ENCODE measurements around the gene SDK1.
"Not testable (repeated sequence)": the region's sequence is repeated elsewhere in the genome, so short reads cannot be mapped to it uniquely, and the experiment has no call there.

Gene SDK1

GRCh38 chr7:4073052-4073451 lies 772.0 kb downstream of the SDK1 start:
- no peak for DNase-seq (ENCODE audit: low read depth in 2 of 2)

GRCh38 chr7:4073750-4074149 lies 772.7 kb downstream of the SDK1 start:
- DNase-seq (ENCODE audit: low read depth in 2 of 2) = no peak

DNA sequence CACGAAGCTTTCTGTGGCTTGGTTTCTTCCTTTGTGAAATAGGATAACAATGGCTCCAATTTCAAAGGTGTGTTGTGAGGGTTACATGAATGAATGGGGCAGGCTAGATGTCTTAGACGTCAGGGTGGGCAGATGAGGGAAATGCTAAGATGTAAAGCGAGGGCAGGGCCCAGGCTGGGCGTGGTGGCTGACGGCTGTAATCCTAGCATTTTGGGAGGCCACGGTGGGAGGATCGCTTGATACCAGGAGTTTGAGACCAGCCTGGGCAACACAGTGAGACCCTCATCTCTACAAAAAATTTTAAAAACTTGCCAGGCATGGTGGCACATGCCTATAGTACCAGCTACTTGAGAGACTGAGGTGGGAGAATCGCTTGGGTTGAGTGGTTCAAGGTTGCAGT lies 773.4 kb downstream of the SDK1 start:
- no peak for DNase-seq (ENCODE audit: low read depth in 2 of 2)

DNA sequence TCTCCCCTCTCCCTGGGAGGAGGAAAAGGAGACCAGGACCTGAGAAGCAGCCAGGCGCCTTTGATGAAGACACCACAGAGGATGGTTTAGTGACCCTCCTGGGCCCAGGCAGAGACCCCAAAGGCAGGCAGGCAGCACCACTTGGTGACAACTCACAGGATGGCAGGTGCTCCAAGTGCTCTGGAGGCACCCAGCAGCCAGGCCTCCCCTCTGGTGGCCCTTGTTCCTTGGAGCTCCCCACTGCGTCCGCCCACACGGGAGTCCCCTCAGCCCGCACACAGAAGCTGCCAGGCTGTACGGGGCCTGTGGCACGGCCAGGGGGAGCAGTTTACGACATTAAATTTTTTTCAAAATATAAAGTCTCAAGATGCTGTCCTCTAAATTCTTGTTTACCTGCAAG lies 773.9 kb downstream of the SDK1 start:
- DNase-seq (ENCODE audit: low read depth in 2 of 2) = no peak

GRCh38 chr7:4076701-4077294 lies 775.7 kb downstream of the SDK1 start:
- DNase-seq (ENCODE audit: low read depth in 2 of 2) = no peak

- no peak for DNase-seq (ENCODE audit: low read depth in 2 of 2)
Measured at GRCh38 chr7:4077980-4078379, 776.9 kb downstream of the SDK1 start.

GRCh38 chr7:4078580-4078979 lies 777.5 kb downstream of the SDK1 start:
- DNase-seq (ENCODE audit: low read depth in 2 of 2) = no peak

DNA sequence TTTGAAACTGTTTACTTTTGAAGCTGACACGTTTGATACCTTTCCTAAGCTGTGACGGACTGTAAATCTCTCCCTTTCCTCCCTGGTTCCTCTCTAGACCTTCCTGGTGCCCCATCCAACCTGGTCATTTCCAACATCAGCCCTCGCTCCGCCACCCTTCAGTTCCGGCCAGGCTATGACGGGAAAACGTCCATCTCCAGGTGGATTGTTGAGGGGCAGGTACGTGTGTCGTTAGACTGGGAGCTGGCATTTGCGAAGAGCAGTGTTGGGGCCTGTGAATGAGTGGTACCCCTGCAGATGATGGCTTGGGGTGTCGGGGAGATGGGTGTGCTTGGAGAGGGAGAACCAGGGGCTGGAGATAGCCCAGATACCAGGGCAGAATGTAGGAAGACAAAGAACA lies 778.3 kb downstream of the SDK1 start:
- DNase-seq (ENCODE audit: low read depth in 2 of 2) = no peak

GRCh38 chr7:4079956-4080355 lies 778.9 kb downstream of the SDK1 start:
- no peak for DNase-seq (ENCODE audit: low read depth in 2 of 2)

GRCh38 chr7:4080954-4081353 lies 779.9 kb downstream of the SDK1 start:
- no peak for DNase-seq (ENCODE audit: low read depth in 2 of 2)

DNA sequence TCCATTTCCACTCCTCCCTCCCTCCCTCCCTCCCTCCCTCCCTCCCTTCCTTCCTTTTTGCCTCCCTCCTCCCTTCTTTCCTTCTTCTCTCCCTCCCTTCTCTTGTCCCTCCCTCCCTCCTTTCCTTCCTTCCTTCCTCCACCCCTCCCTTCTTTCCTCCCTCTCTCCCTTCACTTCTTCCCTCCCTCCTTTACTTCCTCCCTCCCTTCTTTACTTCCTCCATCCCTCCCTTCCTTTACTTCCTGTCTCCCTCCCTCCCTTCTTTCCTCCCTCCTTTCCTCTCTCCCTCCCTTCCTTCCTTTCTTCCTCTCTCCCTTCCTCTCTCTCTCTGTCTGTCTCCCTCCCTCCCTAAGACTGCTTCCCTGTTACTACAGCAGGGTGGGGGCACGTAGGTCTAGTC lies 782.5 kb downstream of the SDK1 start:
- DNase-seq (ENCODE audit: low read depth in 2 of 2) = no peak

DNA sequence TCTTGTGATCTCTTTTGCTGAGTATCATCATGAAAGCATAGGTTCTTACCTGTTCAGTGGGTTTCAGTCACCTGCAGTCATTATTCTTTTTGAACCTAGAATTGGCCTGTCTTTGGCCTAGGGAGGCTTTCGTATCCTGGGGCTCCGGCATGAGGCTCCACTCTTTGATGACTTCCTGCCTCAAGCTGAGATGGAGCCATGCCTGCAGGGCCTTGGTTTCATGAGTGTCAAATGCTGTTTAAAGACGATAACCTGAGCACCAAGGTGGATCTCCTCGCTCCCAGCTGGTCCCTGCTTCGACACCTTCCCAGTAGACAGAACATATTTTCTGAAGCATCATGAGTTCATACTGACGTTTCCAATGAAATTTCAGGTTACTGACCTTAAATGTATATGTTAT lies 783.2 kb downstream of the SDK1 start:
- no peak for DNase-seq (ENCODE audit: low read depth in 2 of 2)

DNA sequence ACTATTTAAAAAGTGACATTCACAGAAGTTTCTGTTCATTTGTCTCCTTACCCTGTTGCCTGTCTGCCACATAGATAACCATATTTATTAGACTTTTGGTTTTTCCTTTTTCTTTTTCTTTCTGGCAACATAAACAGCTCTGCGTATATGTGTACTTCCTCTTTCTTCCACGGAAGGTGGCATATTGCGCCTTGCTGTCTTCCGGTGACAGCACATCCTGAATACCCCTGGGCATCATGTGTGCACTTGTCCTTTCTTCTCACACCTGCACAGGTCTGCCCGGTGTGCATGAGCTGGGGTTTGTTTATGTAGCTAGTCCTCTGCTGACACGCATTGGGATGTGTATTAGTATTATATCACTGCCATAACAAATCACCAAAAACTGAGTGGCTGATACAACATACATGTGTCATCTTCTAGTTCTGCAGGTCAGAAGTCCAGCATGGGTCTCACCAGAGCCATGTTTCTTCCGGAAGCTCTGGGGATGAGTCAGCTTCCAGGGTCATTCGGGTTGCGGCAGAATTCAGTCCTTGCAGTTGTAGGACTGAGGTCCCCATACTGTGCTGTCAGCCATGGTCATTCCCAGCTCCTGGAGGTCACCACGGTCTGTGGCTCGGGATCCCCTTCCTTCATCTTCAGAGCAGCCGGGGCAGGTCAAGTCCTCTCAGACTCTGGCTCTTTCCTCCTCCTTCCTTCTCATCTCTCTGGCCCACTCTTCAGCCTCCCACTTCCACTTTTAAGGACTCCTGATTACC lies 785.1 kb downstream of the SDK1 start:
- DNase-seq (ENCODE audit: low read depth in 2 of 2) = no peak

DNA sequence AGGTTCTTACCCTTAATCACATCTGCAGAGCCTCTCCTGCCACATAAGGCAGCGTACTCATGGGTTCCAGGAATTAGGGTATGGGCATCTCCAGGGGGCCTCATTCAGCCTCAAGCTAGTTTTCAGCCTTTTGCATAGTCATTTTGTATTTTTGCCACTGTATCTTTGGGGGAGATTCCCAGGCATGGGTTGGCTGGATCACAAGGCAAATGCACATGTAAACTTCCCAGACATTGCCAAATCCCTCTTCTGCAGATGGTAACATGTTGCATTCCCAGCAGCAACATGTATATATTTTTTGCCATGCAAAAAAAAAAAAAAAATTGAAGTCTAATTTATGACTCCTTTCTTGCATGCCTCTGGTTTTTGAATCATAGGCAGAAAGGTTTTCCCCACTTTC lies 785.7 kb downstream of the SDK1 start:
- no peak for DNase-seq (ENCODE audit: low read depth in 2 of 2)

DNA sequence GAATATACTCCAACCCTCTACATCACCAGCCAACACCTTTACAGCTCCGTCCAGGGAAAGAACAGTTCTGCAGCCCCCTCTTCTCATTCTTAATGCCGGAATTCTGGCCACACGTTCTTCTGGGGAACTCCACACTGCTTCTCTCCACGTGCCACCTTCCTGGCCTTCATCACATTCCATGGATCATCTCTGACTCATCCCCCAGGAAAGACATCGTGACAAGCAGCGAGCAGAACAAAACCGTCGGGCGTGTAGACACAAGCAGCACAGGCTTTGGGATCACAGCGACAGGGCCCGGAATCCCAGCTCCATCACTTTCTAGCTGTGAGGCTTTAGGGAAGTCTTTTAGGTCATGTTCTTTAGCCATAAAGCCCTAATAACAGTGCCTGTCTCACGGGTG lies 790.7 kb downstream of the SDK1 start:
- no peak for DNase-seq (ENCODE audit: low read depth in 2 of 2)

- DNase-seq (ENCODE audit: low read depth in 2 of 2) = no peak
Measured at GRCh38 chr7:4093035-4093434, 792.0 kb downstream of the SDK1 start.

DNA sequence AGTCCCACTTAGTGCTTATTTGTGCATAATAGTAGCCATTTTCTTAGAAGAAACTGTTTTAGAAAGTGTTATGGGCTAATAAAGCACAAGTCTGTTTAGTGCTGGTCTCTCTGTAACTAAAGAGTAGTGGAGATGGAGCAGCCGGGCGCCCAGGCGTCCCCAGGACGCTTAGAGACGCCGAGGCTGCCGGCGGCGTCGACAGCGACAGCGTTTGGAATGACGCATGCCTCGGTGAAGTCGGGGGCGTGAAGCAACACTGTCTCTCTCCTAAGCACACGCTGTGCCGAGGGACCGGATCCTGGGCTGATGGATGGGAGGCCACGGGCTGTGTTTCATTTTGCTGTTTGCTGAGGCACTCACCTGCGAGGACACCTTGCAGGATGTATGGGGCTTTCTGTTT lies 792.4 kb downstream of the SDK1 start:
- DNase-seq (ENCODE audit: low read depth in 2 of 2) = no peak

GRCh38 chr7:4094158-4094557 lies 793.1 kb downstream of the SDK1 start:
- DNase-seq (ENCODE audit: low read depth in 2 of 2) = not testable (repeated sequence)

DNA sequence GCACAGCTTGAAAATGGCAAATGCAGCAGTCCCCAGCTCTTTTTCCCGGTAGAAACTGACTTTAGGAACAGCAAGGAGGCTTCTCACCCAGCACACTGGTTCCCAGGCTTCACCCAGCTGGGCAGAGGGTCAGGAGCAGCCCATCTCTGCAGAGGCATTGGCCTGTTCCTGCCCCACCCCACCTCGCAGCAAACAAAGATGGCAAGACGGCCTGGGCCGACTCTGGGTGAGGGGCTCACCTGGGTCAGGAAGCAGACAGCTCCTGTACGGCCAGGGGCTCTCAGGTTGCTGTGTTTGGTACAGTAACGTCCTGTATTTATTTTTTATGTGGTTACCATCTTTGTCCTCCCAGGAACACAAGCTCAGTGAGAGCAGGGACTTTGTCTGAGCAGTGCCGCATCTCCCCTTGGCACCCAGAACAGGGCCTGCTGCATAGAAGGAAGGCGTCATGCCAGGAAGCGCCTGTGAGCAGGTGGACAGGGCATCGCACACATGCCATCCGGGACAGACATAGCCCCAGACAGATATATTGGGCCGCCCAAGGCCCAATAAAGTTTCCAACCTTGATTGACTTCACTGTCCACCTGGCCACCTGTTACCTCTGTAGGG lies 796.1 kb downstream of the SDK1 start:
- no peak for DNase-seq (ENCODE audit: low read depth in 2 of 2)

DNA sequence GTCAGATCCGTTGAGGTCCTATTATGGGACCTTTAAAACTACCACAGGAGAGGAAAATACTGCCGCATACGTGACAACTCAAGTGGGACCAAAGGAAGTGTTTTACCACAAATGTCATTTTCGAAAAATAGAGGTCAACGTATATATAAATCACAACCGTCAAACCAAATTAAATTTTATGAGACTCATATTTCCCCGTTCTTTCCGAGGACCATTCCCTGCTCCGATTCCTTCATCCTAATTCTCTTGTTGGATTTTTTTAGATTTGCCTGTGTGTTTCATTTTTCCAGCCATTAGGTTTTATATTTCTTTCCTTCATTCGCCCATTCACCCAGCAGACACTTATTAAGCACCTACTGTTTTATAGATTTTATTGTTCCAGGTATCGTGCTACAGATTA lies 797.1 kb downstream of the SDK1 start:
- DNase-seq (ENCODE audit: low read depth in 2 of 2) = no peak

- no peak for DNase-seq (ENCODE audit: low read depth in 2 of 2)
Measured at GRCh38 chr7:4099651-4100050, 798.6 kb downstream of the SDK1 start.

DNA sequence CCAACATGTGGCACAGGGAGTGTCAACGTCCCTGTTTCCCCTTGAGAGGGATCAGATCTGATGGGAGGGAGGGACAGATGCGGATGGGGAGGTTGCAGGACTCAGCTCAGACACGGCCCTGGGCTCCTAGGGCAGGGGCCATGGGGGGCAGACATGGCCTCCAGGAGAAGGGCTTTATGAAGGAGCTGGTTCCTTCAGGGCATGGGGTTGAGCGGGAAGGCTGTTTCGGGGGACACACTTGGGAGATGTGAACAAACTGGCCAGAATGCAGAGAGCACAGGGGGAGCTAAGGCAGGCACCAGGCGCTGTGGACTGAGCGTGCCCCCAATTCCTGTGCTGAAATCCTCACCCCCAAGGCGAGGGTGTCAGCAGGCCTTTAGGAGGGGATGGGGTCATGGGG lies 799.1 kb downstream of the SDK1 start:
- no peak for DNase-seq (ENCODE audit: low read depth in 2 of 2)

DNA sequence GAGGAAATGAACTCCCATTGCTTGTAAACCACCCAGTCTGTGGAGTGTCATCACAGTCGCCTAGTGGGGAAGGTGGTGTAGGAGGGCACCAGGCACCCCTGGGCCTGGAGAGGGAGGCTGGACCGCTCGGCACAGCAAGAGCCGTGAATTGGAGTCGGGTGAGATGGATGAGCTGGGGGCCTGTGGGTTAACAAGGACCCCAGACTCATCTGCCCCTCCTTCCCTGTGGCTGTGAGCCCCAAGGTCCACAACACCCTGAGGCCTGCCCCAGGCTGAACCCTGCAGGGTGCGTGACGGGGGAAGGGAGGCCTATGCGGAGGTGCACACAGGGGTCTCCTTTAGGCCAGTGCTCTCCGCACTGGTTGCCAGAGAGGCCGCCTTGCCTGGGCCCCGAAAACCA lies 799.6 kb downstream of the SDK1 start:
- no peak for DNase-seq (ENCODE audit: low read depth in 2 of 2)

Measured in fibroblast of skin of left quadriceps (primary cell).